HG03571 (cell line): Measurements from ENCODE around the gene IVL.

Experiments
- ATAC-seq: cut with Tn5 transposase; IDR thresholded peaks from one replicate; pipeline ENCODE4 v1.9.1; 2021; ENCODE audit not compliant: unreplicated experiment

The IVL gene

DNA sequence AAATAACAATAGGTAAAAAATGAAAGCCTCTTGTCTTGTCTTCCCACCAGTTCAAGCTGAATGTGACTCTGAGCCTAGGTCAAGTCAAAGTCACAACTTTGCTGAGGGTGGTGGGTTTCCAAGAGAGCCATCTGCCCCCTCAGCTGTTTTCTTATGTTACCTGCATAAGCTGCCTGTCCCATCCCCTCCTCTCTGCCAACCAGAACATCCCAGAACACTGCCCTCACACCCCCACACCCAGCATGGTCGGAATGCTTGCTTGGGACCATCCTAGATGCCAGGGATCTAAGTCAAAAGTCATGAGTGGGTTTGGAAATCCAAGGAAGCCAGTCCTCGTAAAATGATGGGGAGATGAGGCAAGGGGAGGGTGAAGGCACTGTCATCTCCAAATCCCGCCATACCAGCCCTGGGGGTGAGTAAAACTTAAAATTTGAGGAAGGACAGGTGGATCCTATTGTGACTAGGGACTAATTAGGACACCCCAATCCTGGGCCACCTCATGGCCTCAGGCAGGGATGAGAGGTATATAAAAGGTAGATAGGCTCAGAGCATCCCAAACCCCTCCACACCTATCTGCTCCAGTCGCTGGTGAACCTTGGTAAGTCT lies 38.4 kb downstream of the IVL start, which contains the start of gene SPRR5:
Gene SPRR5, plus strand, starts transcription at position 556 of the 606 bp plus-strand sequence. CDS start 1,349 bp downstream, outside the sequence.
- ATAC-seq: no peak

DNA sequence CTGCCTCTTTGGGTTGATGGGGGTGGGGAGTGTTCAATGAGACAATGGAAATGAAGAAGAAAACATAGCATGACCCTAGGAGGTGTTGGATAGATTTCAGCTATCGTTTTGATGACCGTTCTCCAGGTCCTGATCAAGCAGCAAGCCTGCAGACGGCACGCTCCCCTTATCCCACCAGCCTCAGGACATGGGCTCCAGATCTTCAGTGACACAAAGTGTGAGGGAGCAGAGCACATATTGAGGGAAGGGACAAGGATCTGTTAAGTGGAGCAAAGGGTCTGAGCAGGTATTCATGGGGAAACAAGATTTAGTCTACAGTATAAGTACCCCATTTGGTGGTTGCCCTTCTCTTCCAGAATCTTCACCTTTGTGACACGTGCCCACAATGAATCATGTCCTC lies 43.4 kb downstream of the IVL start:
- no peak for ATAC-seq

DNA sequence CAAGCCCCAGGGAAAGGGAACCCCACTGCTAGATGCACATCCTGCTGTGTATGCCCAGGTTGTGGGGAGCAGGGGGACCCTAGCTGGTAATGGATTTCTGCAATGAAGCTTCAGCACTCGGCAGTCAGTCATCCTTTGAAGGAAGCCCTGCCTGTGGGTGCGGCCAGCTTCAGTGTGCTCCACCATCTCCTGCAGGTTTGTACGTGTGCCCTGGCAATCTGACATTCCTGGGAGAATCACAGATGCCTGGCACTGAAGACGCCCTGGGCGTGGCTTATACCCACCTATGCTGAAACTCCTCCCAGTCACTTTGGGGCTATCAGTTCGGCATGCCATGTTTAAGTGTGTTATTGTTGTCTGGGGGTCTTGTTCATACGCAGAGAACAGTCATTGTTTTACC lies 45.4 kb downstream of the IVL start:
- no peak for ATAC-seq

DNA sequence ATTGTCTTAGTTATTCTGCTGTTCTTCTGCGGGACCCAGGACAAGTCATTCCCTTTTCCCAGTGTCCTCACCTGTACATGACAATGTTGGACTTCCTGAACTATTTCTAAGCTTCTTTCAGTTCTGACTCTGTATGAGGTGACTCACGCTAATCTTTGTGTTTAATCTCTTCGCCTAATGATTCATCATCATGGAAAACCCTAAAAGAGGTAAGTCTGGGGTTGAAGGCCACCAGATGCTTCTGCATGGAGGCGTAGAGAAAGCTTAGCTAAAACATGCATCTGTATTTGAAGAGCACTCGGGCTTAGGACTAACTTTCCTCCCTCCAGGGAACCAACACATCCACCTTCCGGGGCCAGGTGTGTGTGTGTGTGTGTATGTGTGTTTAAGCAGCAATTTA lies 46.1 kb downstream of the IVL start:
- no peak for ATAC-seq

DNA sequence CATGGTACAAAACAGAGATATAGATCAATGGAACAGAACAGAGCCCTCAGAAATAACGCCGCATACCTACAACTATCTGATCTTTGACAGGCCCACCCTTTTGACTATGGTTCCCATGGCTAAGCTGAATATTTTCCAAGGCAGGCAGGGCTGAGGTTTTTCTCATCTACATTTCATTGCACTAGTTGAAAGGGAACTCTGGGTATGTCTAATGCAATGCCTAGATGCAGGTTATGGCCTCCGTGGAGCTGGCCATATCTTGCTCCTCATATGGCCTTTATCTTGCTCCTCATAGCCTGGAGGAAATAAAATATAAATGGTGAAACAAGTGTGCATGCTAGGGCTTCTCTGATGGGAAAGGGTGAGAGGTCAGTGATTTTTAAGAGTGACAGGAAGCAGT lies 49.2 kb downstream of the IVL start:
- no peak for ATAC-seq

DNA sequence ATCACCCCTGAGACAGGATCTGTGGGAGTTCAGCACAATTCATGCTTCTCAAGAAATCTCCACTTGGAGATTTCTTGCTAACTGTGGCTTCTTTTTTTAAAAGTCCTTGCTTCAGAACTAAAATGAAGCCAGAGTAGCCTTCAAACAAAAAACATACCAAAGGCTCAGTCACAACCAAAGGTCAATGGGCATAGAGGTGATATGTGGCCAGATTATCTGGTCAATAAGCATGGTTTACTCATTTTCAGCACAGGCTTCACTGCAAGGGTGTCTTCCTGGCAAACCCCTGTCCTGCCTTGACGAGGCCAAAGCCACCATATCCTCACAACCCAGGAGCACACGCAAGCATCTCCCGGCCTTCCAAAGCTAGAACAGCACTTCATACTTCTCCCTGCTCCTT lies 50.9 kb downstream of the IVL start:
- no peak for ATAC-seq

DNA sequence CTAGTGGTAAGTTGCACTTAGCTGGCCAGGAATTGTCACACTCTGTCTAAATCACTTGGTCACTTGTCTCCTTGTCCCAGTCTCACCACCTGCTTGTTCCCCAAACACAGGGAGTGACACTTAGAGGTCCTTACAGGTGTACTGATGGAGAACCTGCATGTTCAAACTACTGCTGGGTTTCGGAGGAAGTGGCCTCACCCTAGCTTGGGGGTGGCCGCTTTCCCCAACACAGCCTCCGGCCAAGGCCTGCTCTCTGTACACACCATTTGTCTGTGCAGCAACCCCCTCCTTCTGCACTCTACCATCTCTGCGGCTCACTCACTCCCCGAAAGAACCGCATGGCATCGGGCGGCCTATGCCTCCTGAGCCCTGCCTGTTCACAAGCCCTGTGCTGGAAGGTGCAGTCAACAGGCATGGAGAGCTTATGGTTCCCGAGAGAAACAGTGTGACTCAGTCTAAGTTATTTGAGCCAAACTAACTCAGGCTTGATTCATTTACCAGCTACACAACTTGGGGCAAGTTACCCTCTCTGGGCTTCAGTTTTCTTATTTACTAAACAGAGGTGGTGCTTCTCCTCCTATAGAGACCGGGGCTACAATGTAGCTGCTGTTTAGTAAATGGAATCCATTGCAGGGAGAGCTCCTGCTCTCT lies 51.6 kb downstream of the IVL start:
- ATAC-seq: no peak

DNA sequence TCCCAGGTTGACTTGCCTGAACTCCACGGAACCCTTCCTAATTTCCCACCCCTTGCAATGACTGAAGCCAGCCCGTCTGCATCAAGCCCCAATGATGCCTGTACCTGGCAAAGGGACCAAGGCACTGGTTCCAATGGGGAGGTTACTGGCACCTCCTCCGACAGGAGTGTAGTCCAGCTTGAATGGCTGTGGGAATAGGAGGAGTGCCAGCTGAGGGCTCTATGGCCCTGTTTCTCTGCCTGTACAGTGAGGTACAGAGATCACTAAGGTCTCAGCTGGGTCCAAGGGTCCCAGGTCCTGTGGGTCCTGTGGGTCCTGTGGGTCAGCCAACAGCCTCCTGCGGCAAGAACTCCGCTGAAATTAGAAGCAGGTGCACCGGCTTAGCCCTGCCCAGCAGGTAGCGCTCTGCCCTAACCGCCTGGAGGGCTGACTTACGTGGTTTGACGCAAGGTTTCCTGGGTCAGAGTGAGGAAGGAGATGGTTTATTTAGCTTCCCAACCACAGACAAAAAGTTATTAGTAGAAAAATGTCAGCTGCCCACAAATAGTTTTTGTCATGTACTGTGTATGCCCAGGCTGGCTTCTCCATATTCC lies 52.2 kb downstream of the IVL start:
- ATAC-seq: no peak
